ENCODE results near the gene STEEP1. TPM values are rescaled to one million over a fixed set of nuclear protein-coding genes. Genes with fewer than 3 reads are reported as not detected.
A peak's percentile ranks its signal among the peaks of the same experiment; 100 is the strongest.

Gene STEEP1
- total and polyA plus RNA-seq, 2 donors (not counting 3 experiments of a cell fraction or from before 2014, with no cell fraction given): 12.1 to 23.1 TPM

DNA sequence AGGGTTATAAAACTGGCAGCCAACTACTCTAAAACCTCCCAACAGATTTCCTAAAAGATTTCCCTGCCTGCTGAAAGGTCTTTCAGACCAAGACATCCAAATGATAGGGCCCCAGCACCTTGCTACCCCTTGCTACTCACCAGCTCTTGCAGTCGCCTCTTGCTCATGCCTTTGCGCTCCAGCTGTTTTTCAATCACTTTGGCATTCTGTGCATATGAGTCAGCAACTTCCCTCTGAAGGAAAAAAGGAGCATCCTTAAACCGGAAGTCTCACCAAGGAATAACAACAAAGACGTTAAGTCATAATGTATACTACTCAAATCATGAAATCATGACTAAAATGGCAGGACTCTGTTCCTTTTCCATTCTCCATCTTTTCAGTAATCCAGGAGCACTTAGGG, 24.0 kb downstream of the STEEP1 start:
- FAIRE-seq (peak; percentile 88), DNase-seq (ENCODE audit: low read depth, low spot score) (peak; percentile 69)
- no peaks in the 10 kb centered on the region for H3K9me3 ChIP-seq (replicated peaks; ENCODE audit: control insufficient read depth, insufficient read depth, low read length)
- no peak overlapping the region for H3K9ac ChIP-seq (replicated peaks; ENCODE audit: extremely low read depth, insufficient read depth, low read length)
- H2AFZ ChIP-seq (ENCODE audit: low read depth, low read length): no peak overlapping the region
- H3K4me3 ChIP-seq (replicated peaks in 1 of 3; ENCODE audit: insufficient read depth in 1 of 3, low read depth in 1 of 3, low read length in 3 of 3): no peak overlapping the region
- no peaks in the 10 kb centered on the region for H3K27me3 ChIP-seq (ENCODE audit: control insufficient read depth in 2 of 2, insufficient read depth in 2 of 2, low read length in 2 of 2)
- H3K4me2 ChIP-seq (ENCODE audit: insufficient read depth, low read length): peak overlapping the region; percentile 53
- no peaks in the 10 kb centered on the region for H3K79me2 ChIP-seq (ENCODE audit: control insufficient read depth, insufficient read depth, low read length)
- dilution Hi-C loops (cut with MboI; ENCODE audit: extremely low pct_ligation_motif_present, low sequenced_read_pairs): no loop called here
- BruUV-seq (replicated peaks): no TSS peak
- no peaks in the 10 kb centered on the region for H4K20me1 ChIP-seq (replicated peaks; ENCODE audit: control insufficient read depth, extremely low read depth, insufficient read depth, low read length)
- POLR2A ChIA-PET: no interaction called here
- no peaks in the 10 kb centered on the region for H3K9me1 ChIP-seq (replicated peaks; ENCODE audit: control insufficient read depth, extremely low read depth, insufficient read depth, low read length)
- CTCF ChIA-PET: no interaction called here
- H3K27ac ChIP-seq (ENCODE audit: insufficient read depth, low read depth, low read length): peak overlapping the region; percentile 82
- H3K4me1 ChIP-seq (ENCODE audit: control insufficient read depth, extremely low read depth, insufficient read depth, low read length): peaks cover 10% of the 10 kb centered on the region
- TF ChIP-seq POLR2AphosphoS5 (IDR thresholded peaks at IDR 0.05; ENCODE audit: insufficient read depth, low read depth, low read length) (peak; percentile 45), FOS (IDR thresholded peaks at IDR 0.05; ENCODE audit: borderline replicate concordance, insufficient read depth, low read length) (peak; percentile 68), JUN (IDR thresholded peaks at IDR 0.05; ENCODE audit: borderline replicate concordance, insufficient read depth, insufficient read length, low read depth) (peak; percentile 72)
- TF ChIP-seq, protein P1, sequence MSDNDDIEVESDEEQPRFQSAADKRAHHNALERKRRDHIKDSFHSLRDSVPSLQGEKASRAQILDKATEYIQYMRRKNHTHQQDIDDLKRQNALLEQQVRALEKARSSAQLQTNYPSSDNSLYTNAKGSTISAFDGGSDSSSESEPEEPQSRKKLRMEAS (IDR thresholded peaks at IDR 0.05; ENCODE audit: insufficient read depth, insufficient read length): no peak
- H3K36me3 ChIP-seq (ENCODE audit: control insufficient read depth in 2 of 2, extremely low read depth in 1 of 2, insufficient read depth in 2 of 2, low read length in 2 of 2): no peaks in the 10 kb centered on the region
- intact Hi-C loops (cut with micrococcal nuclease): loop anchor here (2.0 kb wide), 1 partner anchor 34 kb away; the partner anchor contains the start of gene UBE2A

DNA sequence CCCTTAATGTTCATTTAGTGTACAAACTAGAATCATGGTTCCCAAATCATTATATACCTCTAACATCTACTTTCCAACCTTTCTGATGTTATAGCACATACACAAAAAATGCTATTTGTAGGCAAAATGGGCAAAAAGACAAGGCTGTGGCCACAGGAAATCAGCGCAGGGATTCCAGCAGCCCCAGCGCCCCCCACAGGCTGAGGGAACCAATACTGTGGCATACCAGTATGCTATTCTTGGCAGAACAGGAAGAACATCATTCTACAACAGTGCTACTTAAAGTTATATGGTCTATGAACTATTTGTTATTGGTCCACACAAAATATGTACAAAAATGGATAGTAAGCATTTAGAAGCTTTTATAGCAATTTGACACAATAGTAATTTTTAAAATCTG, 25.3 kb downstream of the STEEP1 start:
- Histone ChIP-seq H3K27me3 (ENCODE audit: control insufficient read depth in 2 of 2, insufficient read depth in 2 of 2, low read length in 2 of 2) (no peaks in the 10 kb centered on the region), H3K9ac (replicated peaks; ENCODE audit: extremely low read depth, insufficient read depth, low read length) (no peak overlapping the region), H2AFZ (ENCODE audit: low read depth, low read length) (no peak overlapping the region), H3K9me1 (replicated peaks; ENCODE audit: control insufficient read depth, extremely low read depth, insufficient read depth, low read length) (no peaks in the 10 kb centered on the region), H3K27ac (ENCODE audit: insufficient read depth, low read depth, low read length) (no peak overlapping the region), H3K79me2 (ENCODE audit: control insufficient read depth, insufficient read depth, low read length) (no peaks in the 10 kb centered on the region), H3K4me1 (ENCODE audit: control insufficient read depth, extremely low read depth, insufficient read depth, low read length) (peaks cover 10% of the 10 kb centered on the region), H4K20me1 (replicated peaks; ENCODE audit: control insufficient read depth, extremely low read depth, insufficient read depth, low read length) (no peaks in the 10 kb centered on the region), H3K9me3 (replicated peaks; ENCODE audit: control insufficient read depth, insufficient read depth, low read length) (no peaks in the 10 kb centered on the region), H3K36me3 (ENCODE audit: control insufficient read depth in 2 of 2, extremely low read depth in 1 of 2, insufficient read depth in 2 of 2, low read length in 2 of 2) (no peaks in the 10 kb centered on the region), H3K4me3 (replicated peaks in 1 of 3; ENCODE audit: insufficient read depth in 1 of 3, low read depth in 1 of 3, low read length in 3 of 3) (no peak overlapping the region), H3K4me2 (ENCODE audit: insufficient read depth, low read length) (no peak overlapping the region)
- dilution Hi-C loops (cut with MboI; ENCODE audit: extremely low pct_ligation_motif_present, low sequenced_read_pairs): no loop called here
- TF ChIP-seq EZH2 (IDR thresholded peaks at IDR 0.05; ENCODE audit: borderline replicate concordance, low read depth, low read length, severe bottlenecking) (no peak), GATA2 (IDR thresholded peaks at IDR 0.05; ENCODE audit: insufficient read depth, insufficient read length, low read depth, low read length) (no peak), POLR2A (IDR thresholded peaks at IDR 0.05; ENCODE audit: low read depth, low read length) (no peak), POLR2AphosphoS5 (IDR thresholded peaks at IDR 0.05; ENCODE audit: insufficient read depth, low read depth, low read length) (no peak), JUN (IDR thresholded peaks at IDR 0.05; ENCODE audit: borderline replicate concordance, insufficient read depth, insufficient read length, low read depth) (no peak), FOS (IDR thresholded peaks at IDR 0.05; ENCODE audit: borderline replicate concordance, insufficient read depth, low read length) (no peak), MYC (IDR thresholded peaks at IDR 0.05; ENCODE audit: low read depth, low read length) (no peak)
- TF ChIP-seq, protein P2, sequence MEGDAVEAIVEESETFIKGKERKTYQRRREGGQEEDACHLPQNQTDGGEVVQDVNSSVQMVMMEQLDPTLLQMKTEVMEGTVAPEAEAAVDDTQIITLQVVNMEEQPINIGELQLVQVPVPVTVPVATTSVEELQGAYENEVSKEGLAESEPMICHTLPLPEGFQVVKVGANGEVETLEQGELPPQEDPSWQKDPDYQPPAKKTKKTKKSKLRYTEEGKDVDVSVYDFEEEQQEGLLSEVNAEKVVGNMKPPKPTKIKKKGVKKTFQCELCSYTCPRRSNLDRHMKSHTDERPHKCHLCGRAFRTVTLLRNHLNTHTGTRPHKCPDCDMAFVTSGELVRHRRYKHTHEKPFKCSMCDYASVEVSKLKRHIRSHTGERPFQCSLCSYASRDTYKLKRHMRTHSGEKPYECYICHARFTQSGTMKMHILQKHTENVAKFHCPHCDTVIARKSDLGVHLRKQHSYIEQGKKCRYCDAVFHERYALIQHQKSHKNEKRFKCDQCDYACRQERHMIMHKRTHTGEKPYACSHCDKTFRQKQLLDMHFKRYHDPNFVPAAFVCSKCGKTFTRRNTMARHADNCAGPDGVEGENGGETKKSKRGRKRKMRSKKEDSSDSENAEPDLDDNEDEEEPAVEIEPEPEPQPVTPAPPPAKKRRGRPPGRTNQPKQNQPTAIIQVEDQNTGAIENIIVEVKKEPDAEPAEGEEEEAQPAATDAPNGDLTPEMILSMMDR (IDR thresholded peaks at IDR 0.05; ENCODE audit: extremely low read depth in 1 of 2, insufficient read depth in 1 of 2, low read depth in 1 of 2, low read length in 2 of 2): no peak
- TF ChIP-seq, protein P1 (IDR thresholded peaks at IDR 0.05; ENCODE audit: insufficient read depth, insufficient read length): no peak
- DNase-seq (ENCODE audit: low read depth, low spot score) (no peak), FAIRE-seq (no peak)
- no TSS peak for BruUV-seq (replicated peaks)
- CTCF ChIA-PET: no interaction called here
- intact Hi-C loops (cut with micrococcal nuclease): loop anchor here (2.0 kb wide), 1 partner anchor 35 kb away; the partner anchor contains the start of gene UBE2A
- POLR2A ChIA-PET: no interaction called here

Data from endothelial cell of umbilical vein (primary cell).